HL-60/S4 (cell line): ENCODE measurements around the gene ANO2.

Source experiments
- in situ Hi-C: fragments of 300-500 bp; cut with MboI; formaldehyde crosslinking; loops from 2 replicates; pipeline ENCODE4 v1.14.3; 2022; ENCODE audit warnings: low sequenced_read_pairs

Gene ANO2

GRCh38 chr12:5964913-5965900 lies 20.1 kb upstream of the ANO2 start:
- in situ Hi-C loops: no loop called here

- in situ Hi-C loops: no loop called here
Observed at GRCh38 chr12:5963515-5963914, 18.5 kb upstream of the ANO2 start.

DNA sequence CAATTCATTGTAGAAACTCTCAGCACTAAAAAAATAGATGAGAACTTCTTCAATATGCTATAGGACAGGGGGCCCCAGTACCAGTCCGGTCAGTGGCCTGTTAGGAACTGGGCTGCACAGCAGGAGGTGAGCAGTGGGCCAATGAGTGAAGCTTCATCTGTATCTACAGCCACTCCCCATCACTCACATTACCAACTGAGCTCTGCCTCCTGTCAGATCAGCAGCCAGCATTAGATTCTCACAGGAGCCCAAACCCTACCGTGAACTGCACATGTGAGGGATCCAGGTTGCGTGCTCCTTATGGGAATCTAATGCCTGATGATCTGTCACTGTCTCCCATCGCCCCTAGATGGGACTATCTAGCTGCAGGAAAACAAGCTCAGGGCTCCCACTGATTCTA lies 15.7 kb upstream of the ANO2 start:
- in situ Hi-C loops: no loop called here

- in situ Hi-C loops: no loop called here
Observed at GRCh38 chr12:5956987-5957386, 11.9 kb upstream of the ANO2 start.

- in situ Hi-C loops: no loop called here
Observed at GRCh38 chr12:5954661-5955060, 9.6 kb upstream of the ANO2 start.

DNA sequence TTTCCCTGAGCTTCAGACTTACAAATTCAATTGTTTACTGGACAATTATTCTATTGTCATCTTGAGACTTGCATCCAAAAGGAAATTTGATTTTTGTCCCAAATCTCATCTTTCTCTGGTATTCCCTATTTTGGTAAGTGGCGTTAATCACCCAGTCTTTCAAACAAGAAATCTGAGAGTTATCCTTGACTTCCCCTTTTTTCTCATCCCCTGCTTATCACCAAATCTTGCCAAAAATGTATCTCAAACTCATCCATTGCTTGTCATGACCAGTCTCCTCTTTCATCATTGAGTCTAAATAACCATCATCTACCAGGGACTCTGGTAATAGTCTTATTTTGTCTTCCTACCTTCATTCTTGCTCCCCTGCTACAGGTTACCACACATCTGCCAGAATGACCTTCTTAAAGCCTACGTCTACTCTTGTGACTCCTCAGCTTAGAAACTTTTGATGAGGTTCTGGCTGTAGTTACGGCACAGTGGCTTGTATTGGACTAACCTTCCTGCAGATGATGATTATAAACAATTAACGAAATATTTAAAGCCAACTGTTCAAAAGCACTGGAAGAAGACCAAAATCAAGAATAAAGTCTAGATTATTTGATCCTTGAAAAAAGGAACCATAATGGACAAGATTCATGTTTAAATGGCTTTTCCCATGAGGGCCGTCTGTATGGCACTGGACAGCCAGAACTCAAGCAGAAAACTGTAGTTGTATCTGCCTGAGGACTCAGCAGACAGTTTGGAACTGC lies 9.0 kb upstream of the ANO2 start:
- in situ Hi-C loops: no loop called here

DNA sequence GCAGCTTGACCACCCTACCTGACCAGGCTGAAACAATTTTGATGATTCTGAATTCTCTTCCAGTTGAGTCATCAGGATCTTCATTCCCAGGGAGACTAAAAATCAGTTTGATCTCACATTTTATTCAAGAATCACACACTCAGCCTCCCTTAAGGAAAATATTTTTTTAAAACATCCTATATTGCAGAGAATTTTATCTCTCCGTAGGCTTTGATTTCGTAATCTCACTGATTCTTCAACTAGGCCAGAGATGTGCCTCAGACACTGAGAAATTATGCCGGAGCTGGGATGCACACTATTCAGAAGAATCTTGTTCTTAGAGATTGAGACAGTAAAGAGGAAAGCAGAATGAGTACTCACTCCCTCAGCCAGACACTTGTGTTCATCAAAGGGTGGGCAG lies 7.0 kb upstream of the ANO2 start:
- in situ Hi-C loops: no loop called here

DNA sequence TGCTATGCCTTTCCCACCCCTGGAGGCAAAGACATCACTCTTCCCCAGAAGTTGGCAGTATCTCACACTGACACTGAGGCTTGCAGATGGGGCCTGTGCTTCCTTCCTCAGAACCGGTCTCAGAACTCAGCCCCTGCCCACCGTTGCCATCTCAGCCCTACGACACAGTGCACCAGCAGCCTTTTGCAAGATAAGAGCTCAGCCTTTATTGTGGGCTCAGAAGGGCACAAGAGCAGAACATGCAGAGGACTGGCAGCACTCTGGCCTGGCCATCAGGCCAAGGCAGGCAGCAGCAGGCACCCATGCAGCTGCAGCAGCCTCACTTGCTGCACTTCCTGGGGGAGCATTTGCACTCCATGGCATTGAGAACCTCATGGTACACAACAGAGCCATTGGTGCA lies 3.6 kb upstream of the ANO2 start:
- in situ Hi-C loops: no loop called here

DNA sequence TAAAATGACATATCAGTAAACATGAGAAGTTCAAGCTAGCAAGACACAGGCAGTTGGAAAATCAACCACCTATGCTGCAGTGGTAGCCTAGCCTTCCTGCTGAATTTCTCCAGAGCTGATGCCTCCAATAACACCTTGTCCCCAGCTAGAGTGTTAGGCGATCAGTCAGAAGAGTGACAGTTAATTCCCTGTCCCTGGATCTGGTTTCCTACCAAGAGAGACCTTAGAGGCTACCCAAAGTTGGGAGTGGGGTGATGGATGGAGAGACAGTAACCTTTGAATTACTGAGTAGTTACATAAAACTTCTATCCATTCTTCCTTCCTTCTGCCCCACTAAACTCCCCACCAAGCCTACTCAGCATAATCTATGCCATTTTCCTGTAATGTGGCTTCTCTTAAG lies 1.9 kb upstream of the ANO2 start:
- in situ Hi-C loops: no loop called here

- in situ Hi-C loops: no loop called here
Observed at GRCh38 chr12:5946388-5946787, 1.3 kb upstream of the ANO2 start.

- in situ Hi-C loops: no loop called here
Observed at GRCh38 chr12:5944688-5945070, 380 bp downstream of the ANO2 start.

DNA sequence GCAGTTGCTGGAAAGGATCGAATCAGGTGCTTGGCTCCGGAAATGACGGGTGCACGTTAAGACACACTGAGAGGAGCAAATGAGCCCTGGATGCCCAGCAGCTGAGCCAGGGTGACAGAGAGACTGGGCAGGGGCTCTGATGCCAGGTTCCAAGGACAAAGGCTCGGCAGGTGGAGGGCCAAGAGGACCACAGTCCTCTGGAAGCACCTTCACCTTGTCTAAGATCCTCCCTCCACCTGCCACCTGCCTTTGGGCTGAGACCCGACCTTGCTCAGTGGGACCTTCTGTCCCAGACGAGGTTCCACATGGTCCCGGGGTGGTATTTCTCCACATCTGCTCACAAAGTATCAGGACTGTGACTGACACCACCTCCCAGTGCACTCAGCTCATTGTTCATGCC lies 1.0 kb downstream of the ANO2 start:
- in situ Hi-C loops: no loop called here

GRCh38 chr12:5941907-5942306 lies 3.2 kb downstream of the ANO2 start:
- in situ Hi-C loops: no loop called here

GRCh38 chr12:5927732-5928516 lies 17.1 kb downstream of the ANO2 start:
- in situ Hi-C loops: no loop called here

DNA sequence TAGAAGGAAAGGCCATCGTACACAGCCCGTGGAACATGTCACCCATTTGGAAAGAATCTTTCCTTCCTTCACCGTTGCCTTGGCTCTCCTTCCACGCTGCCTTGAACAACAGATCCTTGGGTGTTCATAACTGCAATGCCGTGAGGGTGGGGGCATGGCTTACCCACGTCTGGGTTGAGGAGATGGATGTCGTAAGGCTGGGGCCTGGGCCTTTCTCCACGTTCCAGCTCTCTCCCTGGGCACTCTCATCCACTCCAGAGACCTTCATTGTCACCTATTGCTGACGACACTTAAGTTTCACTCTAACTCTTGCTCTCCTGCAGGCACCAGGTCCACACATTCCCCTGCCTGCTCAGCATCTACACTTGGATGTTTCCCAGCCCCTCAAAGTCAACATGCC lies 19.4 kb downstream of the ANO2 start:
- in situ Hi-C loops: no loop called here

- in situ Hi-C loops: no loop called here
Observed at GRCh38 chr12:5924342-5924741, 20.7 kb downstream of the ANO2 start.

DNA sequence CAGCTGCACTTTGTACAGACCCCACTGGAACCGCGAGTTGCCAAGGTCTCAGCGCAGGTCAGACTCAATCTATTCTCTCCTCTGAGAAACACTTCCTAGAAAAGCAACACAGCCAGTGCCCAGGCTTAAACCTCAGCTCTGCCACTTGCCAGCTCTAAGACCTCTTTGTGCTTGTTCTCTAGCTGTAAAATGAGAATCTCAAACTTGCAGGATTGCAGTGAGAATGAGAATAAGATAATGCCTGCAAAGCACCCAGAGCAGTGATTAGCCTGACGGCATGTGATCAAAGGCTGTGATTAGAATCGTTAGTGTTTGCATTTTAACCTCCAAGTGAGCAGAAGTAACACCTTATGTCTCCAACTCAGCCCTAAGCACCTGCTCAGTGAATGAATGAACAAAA lies 21.3 kb downstream of the ANO2 start:
- in situ Hi-C loops: no loop called here

DNA sequence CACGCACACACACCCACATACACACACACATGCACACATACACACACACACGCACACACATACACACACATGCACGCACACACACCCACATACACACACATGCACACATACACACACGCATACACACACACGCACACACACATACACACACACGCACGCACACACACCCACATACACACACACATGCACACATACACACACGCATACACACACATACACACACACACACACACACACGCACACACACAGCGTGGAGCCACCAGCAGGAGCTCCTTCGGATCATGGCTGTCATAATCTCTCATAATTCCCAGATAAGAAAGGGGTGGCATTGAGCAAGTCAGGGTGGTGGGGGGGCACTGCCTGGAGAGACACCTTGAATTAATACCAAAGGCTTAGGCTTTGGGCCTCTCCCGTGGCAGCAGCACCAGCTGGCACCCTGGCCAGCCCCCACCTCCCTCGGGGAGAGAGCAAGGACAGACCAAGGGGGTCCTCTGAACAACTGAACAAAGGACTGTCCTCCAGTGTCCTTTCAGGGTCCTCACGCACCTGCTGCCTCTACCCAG lies 21.9 kb downstream of the ANO2 start:
- in situ Hi-C loops: no loop called here

GRCh38 chr12:5921966-5922899 lies 22.8 kb downstream of the ANO2 start:
- in situ Hi-C loops: no loop called here
